NB4 (cell line): Measurements from ENCODE around the gene SCAP.

ENCODE experiments used
- DNase-seq: peaks from one replicate; pipeline ENCODE4 v3.0.0; 2010; ENCODE audit warnings: low read depth
- H3K4me3 ChIP-seq: one replicate; pipeline ENCODE4 v1.5.1; 2011; ENCODE audit warnings: mild to moderate bottlenecking, low read depth, low read length, moderate library complexity
- MAX ChIP-seq: IDR thresholded peaks from 2 replicates; pipeline ENCODE4 v1.6.1; 2011; ENCODE audit warnings: low read depth, low read length
- MYC ChIP-seq: IDR thresholded peaks from 2 replicates; pipeline ENCODE4 v1.6.1; 2011; ENCODE audit warnings: low read depth, low read length
- POLR2A ChIP-seq: IDR thresholded peaks from 2 replicates; pipeline ENCODE4 v1.6.1; 2011; ENCODE audit warnings: mild to moderate bottlenecking; ENCODE audit not compliant: insufficient read length; ENCODE audit errors: extremely low read depth
- TF ChIP-seq, protein P1 (sequence below): IDR thresholded peaks from one replicate; pipeline ENCODE4 v1.5.1; 2012; ENCODE audit warnings: low read depth, low read length

SCAP gene

DNA sequence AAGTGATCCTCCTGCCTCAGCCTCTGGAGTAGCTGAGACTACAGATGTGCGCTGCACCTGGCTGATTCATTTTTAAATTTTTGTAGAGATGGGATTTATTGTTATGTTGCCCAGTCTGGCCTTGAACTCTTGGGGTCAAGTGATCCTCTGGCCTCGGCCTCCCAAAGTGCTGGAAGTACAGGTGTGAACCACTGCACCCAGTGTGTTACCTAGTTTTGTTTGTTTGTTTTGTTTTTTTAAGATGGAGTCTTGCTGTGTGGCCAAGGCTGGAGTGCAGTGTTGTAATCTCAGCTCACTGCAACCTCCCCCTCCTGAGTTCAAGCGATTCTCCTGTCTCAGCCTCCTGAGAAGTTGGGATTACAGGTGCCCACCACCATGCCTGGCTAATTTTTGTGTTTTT, 82.8 kb downstream of the SCAP start:
- TF ChIP-seq, protein P1, sequence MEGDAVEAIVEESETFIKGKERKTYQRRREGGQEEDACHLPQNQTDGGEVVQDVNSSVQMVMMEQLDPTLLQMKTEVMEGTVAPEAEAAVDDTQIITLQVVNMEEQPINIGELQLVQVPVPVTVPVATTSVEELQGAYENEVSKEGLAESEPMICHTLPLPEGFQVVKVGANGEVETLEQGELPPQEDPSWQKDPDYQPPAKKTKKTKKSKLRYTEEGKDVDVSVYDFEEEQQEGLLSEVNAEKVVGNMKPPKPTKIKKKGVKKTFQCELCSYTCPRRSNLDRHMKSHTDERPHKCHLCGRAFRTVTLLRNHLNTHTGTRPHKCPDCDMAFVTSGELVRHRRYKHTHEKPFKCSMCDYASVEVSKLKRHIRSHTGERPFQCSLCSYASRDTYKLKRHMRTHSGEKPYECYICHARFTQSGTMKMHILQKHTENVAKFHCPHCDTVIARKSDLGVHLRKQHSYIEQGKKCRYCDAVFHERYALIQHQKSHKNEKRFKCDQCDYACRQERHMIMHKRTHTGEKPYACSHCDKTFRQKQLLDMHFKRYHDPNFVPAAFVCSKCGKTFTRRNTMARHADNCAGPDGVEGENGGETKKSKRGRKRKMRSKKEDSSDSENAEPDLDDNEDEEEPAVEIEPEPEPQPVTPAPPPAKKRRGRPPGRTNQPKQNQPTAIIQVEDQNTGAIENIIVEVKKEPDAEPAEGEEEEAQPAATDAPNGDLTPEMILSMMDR: no peak
- TF ChIP-seq MAX: no peak
- no peak for TF ChIP-seq MYC
- TF ChIP-seq POLR2A: no peak
- no peak overlapping the region for H3K4me3 ChIP-seq
- DNase-seq: no peak

- no peak overlapping the region for H3K4me3 ChIP-seq
Measured at GRCh38 chr3:47385796-47386195, 89.9 kb downstream of the SCAP start.

DNA sequence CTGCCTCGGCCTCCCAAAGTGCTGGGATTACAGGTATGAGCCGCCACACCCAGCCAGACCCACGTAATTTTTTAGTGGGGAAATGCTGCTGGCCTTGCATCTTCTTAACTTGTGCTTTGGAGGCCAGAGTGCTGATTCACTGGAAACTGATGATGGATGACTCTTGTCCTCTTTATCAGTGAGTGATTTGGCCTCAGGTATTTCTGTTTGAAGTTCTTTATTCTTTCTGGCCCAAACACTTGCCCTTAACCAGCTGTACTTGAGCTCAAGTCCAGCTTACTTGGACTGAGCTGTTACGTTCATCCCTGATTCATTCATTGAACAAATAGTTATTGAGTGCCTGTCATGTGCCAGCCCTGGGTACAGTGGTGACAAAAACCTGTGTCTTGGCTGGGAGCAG, 90.7 kb downstream of the SCAP start:
- no peak overlapping the region for H3K4me3 ChIP-seq
- TF ChIP-seq MYC (no peak), MAX (no peak), POLR2A (no peak)
- TF ChIP-seq, protein P1: no peak
- no peak for DNase-seq

More at GRCh38 chr3:47385796-47386195, 89.9 kb downstream of the SCAP start:
- DNase-seq: no peak
- TF ChIP-seq POLR2A: no peak
- no peak for TF ChIP-seq MYC
- TF ChIP-seq, protein P1: no peak
- TF ChIP-seq MAX: no peak

DNA sequence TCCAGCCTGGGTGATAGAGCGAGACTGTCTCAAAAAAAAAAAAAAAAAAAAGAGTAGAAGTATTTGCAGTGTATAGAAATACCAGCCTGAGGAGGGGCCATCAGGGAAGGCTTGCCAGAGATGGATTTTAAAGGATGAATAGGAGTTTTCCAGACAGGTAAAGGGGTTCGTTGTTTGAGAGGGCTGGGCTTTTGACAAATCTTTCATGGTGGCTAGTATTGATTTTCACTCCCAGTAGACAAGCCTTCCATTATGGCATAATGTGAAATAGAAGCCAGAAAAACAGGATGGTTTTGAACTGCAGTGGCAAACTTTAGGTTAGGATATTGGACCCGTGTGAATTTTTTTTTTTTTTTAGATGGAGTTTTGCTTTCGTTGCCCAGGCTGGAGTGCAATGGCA, 91.3 kb downstream of the SCAP start:
- no peak overlapping the region for H3K4me3 ChIP-seq
- DNase-seq: no peak
- TF ChIP-seq MAX (no peak), MYC (no peak), POLR2A (no peak)
- TF ChIP-seq, protein P1: no peak

- TF ChIP-seq POLR2A (peak; percentile 79), MYC (no peak; the same call in 1 of the 2 replicates), MAX (peak; percentile 37; the same call in 1 of the 2 replicates)
- TF ChIP-seq, protein P1: no peak
- peak overlapping the region; percentile 80 for H3K4me3 ChIP-seq
- peak; percentile 93 for DNase-seq
Measured at GRCh38 chr3:47381317-47382157, 94.2 kb downstream of the SCAP start.
